GM23338 (cell line): Measurements from ENCODE around the gene CHRNB4. TPM values are rescaled to one million over a fixed set of nuclear protein-coding genes. Genes with fewer than 3 reads are reported as not detected.

ENCODE experiments used
- ATAC-seq: fragments of 200-7000 bp; cut with Tn5 transposase; 3 replicates; pipeline ENCODE4 v1.9.1; 2020
- DNase-seq: peaks from one replicate; pipeline ENCODE4 v3.0.0-alpha.2; 2015; ENCODE audit warnings: low spot score
- H2AFZ ChIP-seq: fragments of 200-600 bp; sonication (generic); 2 replicates; pipeline ENCODE4 v1.8.0; 2016; ENCODE audit warnings: antibody characterized with exemption, mild to moderate bottlenecking, moderate library complexity
- H3F3A ChIP-seq: fragments of 200-600 bp; sonication (generic); replicated peaks from 2 replicates; pipeline ENCODE4 v1.8.0; 2017; ENCODE audit warnings: antibody characterized with exemption, mixed run types, low read depth
- H3K27ac ChIP-seq: fragments of 200-600 bp; sonication (generic); 2 replicates; pipeline ENCODE4 v1.6.1; 2016; ENCODE audit warnings: low read depth
- H3K27me3 ChIP-seq: fragments of 200-600 bp; sonication (generic); 2 replicates; pipeline ENCODE4 v1.8.0; 2016; ENCODE audit warnings: mild to moderate bottlenecking, mixed run types, moderate library complexity; ENCODE audit not compliant: insufficient read depth
- H3K36me3 ChIP-seq: fragments of 200-600 bp; sonication (generic); 2 replicates; pipeline ENCODE4 v1.8.0; 2016; ENCODE audit warnings: mild to moderate bottlenecking; ENCODE audit not compliant: insufficient read depth
- H3K4me1 ChIP-seq: fragments of 200-600 bp; sonication (generic); 2 replicates; pipeline ENCODE4 v1.8.0; 2016; ENCODE audit warnings: mild to moderate bottlenecking, moderate library complexity; ENCODE audit not compliant: insufficient read depth
- H3K4me2 ChIP-seq: fragments of 200-600 bp; sonication (generic); 2 replicates; pipeline ENCODE4 v1.7.1; 2017; ENCODE audit warnings: mixed run types
- H3K4me3 ChIP-seq: fragments of 200-600 bp; sonication (generic); 2 replicates; pipeline ENCODE4 v1.6.1; 2016; ENCODE audit warnings: mixed run types
- H3K79me2 ChIP-seq: fragments of 200-600 bp; sonication (generic); replicated peaks from 2 replicates; pipeline ENCODE4 v1.8.0; 2017; ENCODE audit warnings: mild to moderate bottlenecking; ENCODE audit not compliant: insufficient read depth
- H3K9me2 ChIP-seq: fragments of 200-600 bp; sonication (generic); 2 replicates; pipeline ENCODE4 v1.8.0; 2017; ENCODE audit not compliant: insufficient read depth
- H4K20me1 ChIP-seq: fragments of 200-600 bp; sonication (generic); replicated peaks from 2 replicates; pipeline ENCODE4 v1.8.0; 2017; ENCODE audit warnings: mild to moderate bottlenecking; ENCODE audit not compliant: insufficient read depth
- H3K27ac Mint-ChIP-seq: 2 replicates; pipeline ENCODE4 v1.8.0; 2020; ENCODE audit warnings: inconsistent platforms, mild to moderate bottlenecking, moderate library complexity, mixed read lengths
- H3K27me3 Mint-ChIP-seq: 3 replicates; pipeline ENCODE4 v1.8.0; 2022; ENCODE audit warnings: low read depth, mild to moderate bottlenecking, moderate library complexity, mixed read lengths, inconsistent platforms; ENCODE audit not compliant: insufficient read depth, poor library complexity
- H3K36me3 Mint-ChIP-seq: 3 replicates; pipeline ENCODE4 v1.8.0; 2021; ENCODE audit warnings: low read depth, mild to moderate bottlenecking, inconsistent platforms, moderate library complexity, mixed read lengths
- H3K4me1 Mint-ChIP-seq: 3 replicates; pipeline ENCODE4 v1.8.0; 2020; ENCODE audit warnings: mild to moderate bottlenecking, inconsistent platforms, mixed read lengths
- H3K4me3 Mint-ChIP-seq: 3 replicates; pipeline ENCODE4 v1.8.0; 2021; ENCODE audit warnings: moderate library complexity, mild to moderate bottlenecking, inconsistent platforms, mixed read lengths
- H3K9me3 Mint-ChIP-seq: 3 replicates; pipeline ENCODE4 v1.8.0; 2020; ENCODE audit warnings: moderate library complexity, mild to moderate bottlenecking, inconsistent platforms, mixed read lengths
- CREB1 ChIP-seq: fragments of 250-450 bp; sonication (Bioruptor Pico); IDR thresholded peaks from 2 replicates; pipeline ENCODE4 v1.5.0; 2020; ENCODE audit warnings: low read depth, mild to moderate bottlenecking, moderate library complexity
- CTCF ChIP-seq, 2 experiments: fragments of 200-600 bp in 1 of 2; sonication (generic) in 1 of 2; conservative IDR thresholded peaks; 2 replicates each; pipeline versions ENCODE4 v1.5.1 to v1.6.1; 2016 to 2017; ENCODE audit warnings: antibody characterized with exemption in 2 of 2, low read depth in 2 of 2, mild to moderate bottlenecking in 2 of 2, moderate library complexity in 1 of 2
- ETS1 ChIP-seq: IDR thresholded peaks from 2 replicates; pipeline ENCODE4 v1.6.1; 2016; ENCODE audit warnings: antibody characterized with exemption
- EZH2phosphoT487 ChIP-seq: fragments of 200-600 bp; sonication (generic); IDR thresholded peaks from one replicate; pipeline ENCODE4 v1.8.1; 2018; ENCODE audit warnings: antibody characterized with exemption; ENCODE audit not compliant: unreplicated experiment
- JUNB ChIP-seq: IDR thresholded peaks from one replicate; pipeline ENCODE4 v1.6.1; 2016; ENCODE audit warnings: antibody characterized with exemption; ENCODE audit not compliant: unreplicated experiment
- POLR2AphosphoS5 ChIP-seq: IDR thresholded peaks from 2 replicates; pipeline ENCODE4 v1.6.1; 2016; ENCODE audit warnings: antibody characterized with exemption, low read depth
- STAT1 ChIP-seq: IDR thresholded peaks from one replicate; pipeline ENCODE4 v1.6.1; 2016; ENCODE audit warnings: antibody characterized with exemption; ENCODE audit not compliant: unreplicated experiment
- ZNF331 ChIP-seq: fragments of 250-450 bp; sonication (Bioruptor Pico); IDR thresholded peaks from 2 replicates; pipeline ENCODE4 v1.5.0; 2020; ENCODE audit warnings: low read depth, mild to moderate bottlenecking, moderate library complexity
- ZNF462 ChIP-seq: fragments of 250-450 bp; sonication (Bioruptor Pico); IDR thresholded peaks from 2 replicates; pipeline ENCODE4 v1.5.0; 2020; ENCODE audit warnings: mild to moderate bottlenecking, moderate library complexity
- polyA plus RNA-seq: library from polyadenylated mRNA; unstranded; fragments of >200 nt; fragmentation: Nextera tagmentation; extraction: Ambion mirVana; gene quantifications from 2 replicates; pipeline ENCODE4 v1.2.1, GENCODE V29; 2016
- total RNA-seq: library from RNA; depleted of rRNA; stranded (reverse); fragments of >200 nt; shearing (Covaris generic); gene quantifications from 2 replicates; pipeline ENCODE4 v1.2.3, GENCODE V29; 2014

Gene CHRNB4
- total and polyA plus RNA-seq, 2 experiments from 2014 or later = 1.4 to 1.6 TPM

- Histone ChIP-seq H3K27ac (no peak overlapping the region), H3K4me1 (no peaks in the 10 kb centered on the region), H3K36me3 (no peaks in the 10 kb centered on the region), H3K27me3 (no peaks in the 10 kb centered on the region), H3F3A (no peaks in the 10 kb centered on the region), H4K20me1 (no peaks in the 10 kb centered on the region), H3K4me2 (no peak overlapping the region), H3K9me2 (no peaks in the 10 kb centered on the region), H2AFZ (no peak overlapping the region), H3K4me3 (no peak overlapping the region), H3K79me2 (no peaks in the 10 kb centered on the region)
- ATAC-seq (no peak), DNase-seq (no peak)
- H3K36me3 Mint-ChIP-seq = no peaks in the 10 kb centered on the region
- H3K27ac Mint-ChIP-seq = no peak overlapping the region
- TF ChIP-seq EZH2phosphoT487 (no peak), CTCF (conservative IDR thresholded peaks at IDR 0.05; ENCODE audit: low read depth in 2 of 2) (no peak), POLR2AphosphoS5 (no peak), CREB1 (CRISPR knock-in tag) (no peak), STAT1 (no peak), ZNF331 (no peak), JUNB (no peak), ZNF462 (CRISPR knock-in tag) (no peak), ETS1 (no peak)
- H3K4me3 Mint-ChIP-seq = no peak overlapping the region
- H3K9me3 Mint-ChIP-seq = no peaks in the 10 kb centered on the region; the same call in 2 of the 3 replicates
- no peaks in the 10 kb centered on the region for H3K4me1 Mint-ChIP-seq
- H3K27me3 Mint-ChIP-seq = peaks cover 10% of the 10 kb centered on the region
These were observed 17.8 kb upstream of the CHRNB4 start for GRCh38 chr15:78658823-78659222.
